Ishikawa (cell line): ENCODE data around the gene SLC7A6.

Experiments used
- MAX ChIP-seq: IDR thresholded peaks from 2 replicates; pipeline ENCODE4 v1.6.1; 2012
- YY1 ChIP-seq: IDR thresholded peaks from 2 replicates; pipeline ENCODE4 v1.6.1; 2012; ENCODE audit warnings: low read depth

- no peak for TF ChIP-seq MAX
- TF ChIP-seq YY1 = no peak
Observed at GRCh38 chr16:68328860-68329390, 64.6 kb downstream of the SLC7A6 start.
